Trophoblast cell (in vitro differentiated cells and primary cell): ENCODE results near the gene CNKSR2.

Source experiments
- DNase-seq, 2 donors: peaks; one replicate each; pipeline ENCODE4 v3.0.0-alpha.2; 2016
- H2AFZ ChIP-seq: 2 replicates; pipeline ENCODE4 v1.6.1; 2013; ENCODE audit warnings: low read length, moderate library complexity, mild to moderate bottlenecking; ENCODE audit not compliant: insufficient read depth, poor library complexity
- H2AK5ac ChIP-seq: 2 replicates; pipeline ENCODE4 v1.6.1; 2013; ENCODE audit warnings: mild to moderate bottlenecking, low read length
- H2BK120ac ChIP-seq: 2 replicates; pipeline ENCODE4 v1.6.1; 2013; ENCODE audit warnings: low read length, mild to moderate bottlenecking, moderate library complexity; ENCODE audit not compliant: insufficient read depth, poor library complexity
- H2BK12ac ChIP-seq: 2 replicates; pipeline ENCODE4 v1.6.1; 2013; ENCODE audit warnings: mild to moderate bottlenecking, low read length, moderate library complexity
- H2BK5ac ChIP-seq: 2 replicates; pipeline ENCODE4 v1.6.1; 2013; ENCODE audit warnings: low read length, low read depth, moderate library complexity, mild to moderate bottlenecking; ENCODE audit not compliant: poor library complexity
- H3K14ac ChIP-seq: 2 replicates; pipeline ENCODE4 v1.6.1; 2013; ENCODE audit warnings: mild to moderate bottlenecking, low read length
- H3K18ac ChIP-seq: 2 replicates; pipeline ENCODE4 v1.6.1; 2013; ENCODE audit warnings: mild to moderate bottlenecking, low read length
- H3K23ac ChIP-seq: 2 replicates; pipeline ENCODE4 v1.6.1; 2013; ENCODE audit warnings: low read length
- H3K27ac ChIP-seq: 2 replicates; pipeline ENCODE4 v1.5.1; 2013; ENCODE audit warnings: low read depth, mild to moderate bottlenecking, inconsistent platforms, low read length, moderate library complexity
- H3K27me3 ChIP-seq: 2 replicates; pipeline ENCODE4 v1.6.1; 2013; ENCODE audit warnings: inconsistent platforms, mild to moderate bottlenecking, low read length, moderate library complexity; ENCODE audit not compliant: insufficient read depth
- H3K36me3 ChIP-seq, 2 experiments: 1 replicate in 1 of 2; 2 replicates in 1 of 2; pipeline ENCODE4 v1.6.1; 2013; ENCODE audit warnings: low read length in 2 of 2, mild to moderate bottlenecking in 2 of 2, moderate library complexity in 1 of 2; ENCODE audit not compliant: insufficient read depth in 2 of 2, control insufficient read depth in 1 of 2
- H3K4ac ChIP-seq: 2 replicates; pipeline ENCODE4 v1.6.1; 2013; ENCODE audit warnings: low read depth, mild to moderate bottlenecking, low read length, moderate library complexity
- H3K4me1 ChIP-seq, 2 experiments: 1 replicate in 1 of 2; 2 replicates in 1 of 2; pipeline ENCODE4 v1.6.1; 2013; ENCODE audit warnings: low read length in 2 of 2, mild to moderate bottlenecking in 2 of 2, moderate library complexity in 1 of 2; ENCODE audit not compliant: insufficient read depth in 2 of 2, control insufficient read depth in 1 of 2
- H3K4me2 ChIP-seq: 2 replicates; pipeline ENCODE4 v1.6.1; 2013; ENCODE audit warnings: inconsistent platforms, mild to moderate bottlenecking, low read length, moderate library complexity
- H3K4me3 ChIP-seq: 2 replicates; pipeline ENCODE4 v1.5.1; 2013; ENCODE audit warnings: mild to moderate bottlenecking, low read depth, low read length, inconsistent platforms
- H3K79me1 ChIP-seq: one replicate; pipeline ENCODE4 v1.6.1; 2013; ENCODE audit warnings: low read length
- H3K79me2 ChIP-seq: 2 replicates; pipeline ENCODE4 v1.6.1; 2013; ENCODE audit warnings: low read length, mild to moderate bottlenecking; ENCODE audit not compliant: control insufficient read depth, insufficient read depth, poor library complexity
- H3K9ac ChIP-seq: 2 replicates; pipeline ENCODE4 v1.6.1; 2013; ENCODE audit warnings: mild to moderate bottlenecking, low read length
- H3K9me3 ChIP-seq: 2 replicates; pipeline ENCODE4 v1.6.1; 2013; ENCODE audit warnings: low read depth, mild to moderate bottlenecking, control low read depth, inconsistent platforms, low read length; ENCODE audit not compliant: insufficient read depth
- H4K12ac ChIP-seq: 2 replicates; pipeline ENCODE4 v1.6.1; 2013; ENCODE audit warnings: low read depth, mild to moderate bottlenecking, low read length, moderate library complexity
- H4K8ac ChIP-seq: 2 replicates; pipeline ENCODE4 v1.6.1; 2013; ENCODE audit warnings: low read depth, mild to moderate bottlenecking, low read length, moderate library complexity
- H4K91ac ChIP-seq: one replicate; pipeline ENCODE4 v1.6.1; 2013; ENCODE audit warnings: low read depth, mild to moderate bottlenecking, low read length, moderate library complexity
- WGBS: extraction: QIAGEN DNeasy Blood & Tissue Kit; methylation state at CpG from one replicate; pipeline ENCODE4 v1.1.7; 2013; ENCODE audit warnings: missing lambda C conversion rate; ENCODE audit not compliant: insufficient read length, insufficient coverage; ENCODE audit errors: extremely low coverage; 5-methylcytosine and 5-hydroxymethylcytosine counted together

The CNKSR2 gene

GRCh38 chrX:21384178-21384577, 10.0 kb downstream of the CNKSR2 start:
- Histone ChIP-seq H2BK5ac (no peak overlapping the region), H3K79me1 (no peaks in the 10 kb centered on the region), H3K9ac (no peak overlapping the region), H3K27me3 (no peaks in the 10 kb centered on the region), H3K18ac (no peak overlapping the region), H2AFZ (no peak overlapping the region), H4K8ac (no peak overlapping the region), H3K4me3 (no peak overlapping the region), H4K91ac (no peak overlapping the region), H3K23ac (no peak overlapping the region), H2AK5ac (no peak overlapping the region), H3K9me3 (no peaks in the 10 kb centered on the region), H4K12ac (no peak overlapping the region), H2BK12ac (no peak overlapping the region), H3K4me1 (no peaks in the 10 kb centered on the region), H3K36me3 (no peaks in the 10 kb centered on the region), H3K14ac (no peak overlapping the region), H3K27ac (no peak overlapping the region), H2BK120ac (no peak overlapping the region), H3K4me2 (no peak overlapping the region), H3K4ac (no peak overlapping the region), H3K79me2 (no peaks in the 10 kb centered on the region)
- WGBS, result no CpG with 5 or more reads among the region's 1 CpG
- DNase-seq, result no peak

GRCh38 chrX:21394792-21395191, 20.6 kb downstream of the CNKSR2 start:
- H3K4me2 ChIP-seq, result no peak overlapping the region
- H3K4ac ChIP-seq, result no peak overlapping the region
- no peak overlapping the region for H3K4me3 ChIP-seq
- no peak overlapping the region for H2BK12ac ChIP-seq
- H3K14ac ChIP-seq, result no peak overlapping the region
- H3K9me3 ChIP-seq, result peaks cover 3% of the 10 kb centered on the region
- no peak overlapping the region for H3K27ac ChIP-seq
- no peak overlapping the region for H2BK5ac ChIP-seq
- WGBS, result no CpG with 5 or more reads among the region's 1 CpG
- H4K91ac ChIP-seq, result no peak overlapping the region
- no peak overlapping the region for H2AFZ ChIP-seq
- H3K23ac ChIP-seq, result no peak overlapping the region
- no peak overlapping the region for H3K9ac ChIP-seq
- H4K8ac ChIP-seq, result no peak overlapping the region
- H3K79me1 ChIP-seq, result no peaks in the 10 kb centered on the region
- H2BK120ac ChIP-seq, result no peak overlapping the region
- no peaks in the 10 kb centered on the region for H3K79me2 ChIP-seq
- H4K12ac ChIP-seq, result no peak overlapping the region
- no peak overlapping the region for H3K18ac ChIP-seq
- no peaks in the 10 kb centered on the region for H3K4me1 ChIP-seq
- H3K36me3 ChIP-seq, result no peaks in the 10 kb centered on the region
- no peak for DNase-seq
- H2AK5ac ChIP-seq, result no peak overlapping the region
- H3K27me3 ChIP-seq, result no peaks in the 10 kb centered on the region

DNA sequence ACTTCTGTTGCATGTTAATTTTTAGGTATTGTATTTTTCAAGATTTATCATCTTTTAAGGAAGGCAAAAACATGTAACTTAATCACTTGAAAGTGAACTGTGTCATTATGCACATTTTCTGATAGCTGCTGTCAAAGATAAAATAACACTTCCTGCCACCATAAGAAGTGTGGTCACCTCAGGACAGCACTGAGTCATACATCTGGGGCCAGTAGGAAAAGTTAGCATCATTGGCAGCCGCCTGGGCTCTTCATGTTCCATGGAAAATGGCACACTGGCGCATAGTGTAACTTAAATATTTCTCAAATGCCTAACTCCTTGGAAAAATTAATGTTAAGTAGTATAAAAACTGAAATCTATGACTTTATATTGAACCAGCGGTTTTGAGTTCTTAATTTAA, 24.2 kb downstream of the CNKSR2 start:
- no peak overlapping the region for H4K12ac ChIP-seq
- no peaks in the 10 kb centered on the region for H3K4me1 ChIP-seq
- H3K4ac ChIP-seq, result no peak overlapping the region
- no peak overlapping the region for H4K91ac ChIP-seq
- no peaks in the 10 kb centered on the region for H3K36me3 ChIP-seq
- H2AFZ ChIP-seq, result no peak overlapping the region
- no peak overlapping the region for H3K4me3 ChIP-seq
- H2BK120ac ChIP-seq, result no peak overlapping the region
- no peaks in the 10 kb centered on the region for H3K79me1 ChIP-seq
- H3K14ac ChIP-seq, result no peak overlapping the region
- H2BK5ac ChIP-seq, result no peak overlapping the region
- no peak overlapping the region for H3K23ac ChIP-seq
- H3K27me3 ChIP-seq, result no peaks in the 10 kb centered on the region
- H3K27ac ChIP-seq, result no peak overlapping the region
- no peak overlapping the region for H4K8ac ChIP-seq
- no peak overlapping the region for H2AK5ac ChIP-seq
- H3K4me2 ChIP-seq, result no peak overlapping the region
- no CpG with 5 or more reads among the region's 3 CpGs for WGBS
- H3K9me3 ChIP-seq, result no peaks in the 10 kb centered on the region
- no peak for DNase-seq
- H2BK12ac ChIP-seq, result no peak overlapping the region
- H3K18ac ChIP-seq, result no peak overlapping the region
- no peak overlapping the region for H3K9ac ChIP-seq
- no peaks in the 10 kb centered on the region for H3K79me2 ChIP-seq

DNA sequence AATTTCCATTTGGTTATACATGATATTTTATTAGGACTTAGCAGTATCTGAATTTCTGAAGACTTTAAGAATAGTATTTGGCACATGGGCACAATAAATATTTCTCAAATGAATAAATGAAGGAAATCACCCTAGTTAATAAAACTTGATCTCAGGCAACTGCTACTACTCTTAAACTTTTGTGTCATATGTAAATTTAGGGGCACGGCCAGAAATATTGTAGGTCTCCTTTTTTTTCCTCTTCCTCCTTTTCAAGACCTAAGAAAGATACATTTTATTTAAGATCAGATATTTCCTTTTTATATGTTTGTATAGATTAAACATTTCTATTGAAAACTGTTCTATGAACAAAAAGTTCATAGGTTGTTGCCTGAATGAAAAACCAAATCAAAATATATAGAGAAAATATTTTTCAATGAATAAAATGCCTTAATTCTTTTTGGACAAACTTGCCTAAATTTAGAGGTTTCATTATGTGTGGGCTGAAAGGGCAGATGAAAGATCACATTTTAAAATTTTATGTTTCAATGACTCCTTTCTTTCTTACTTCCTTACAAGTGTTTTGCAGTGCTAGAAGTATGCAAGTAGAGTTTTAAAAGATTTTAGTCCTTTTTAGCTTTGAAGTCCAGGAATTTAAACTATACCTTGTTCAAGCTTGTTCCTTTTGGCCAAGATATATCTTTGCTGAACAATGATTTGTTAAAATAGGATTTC, 26.3 kb downstream of the CNKSR2 start:
- Histone ChIP-seq H4K12ac (no peak overlapping the region), H3K79me1 (no peaks in the 10 kb centered on the region), H3K4me3 (no peak overlapping the region), H3K14ac (no peak overlapping the region), H2BK12ac (no peak overlapping the region), H3K9ac (no peak overlapping the region), H3K23ac (no peak overlapping the region), H3K79me2 (no peaks in the 10 kb centered on the region), H2AFZ (no peak overlapping the region), H3K36me3 (no peaks in the 10 kb centered on the region), H4K91ac (no peak overlapping the region), H3K4ac (no peak overlapping the region), H2BK5ac (no peak overlapping the region), H4K8ac (no peak overlapping the region), H3K27ac (no peak overlapping the region), H3K18ac (no peak overlapping the region), H3K27me3 (no peaks in the 10 kb centered on the region), H2AK5ac (no peak overlapping the region), H3K4me2 (no peak overlapping the region), H3K9me3 (no peaks in the 10 kb centered on the region), H3K4me1 (no peaks in the 10 kb centered on the region), H2BK120ac (no peak overlapping the region)
- no CpG with 5 or more reads among the region's 1 CpG for WGBS
- no peak for DNase-seq
